Kidney (tissue), 14 donors: Measurements from ENCODE around the gene RERE. TPM values are rescaled to one million over a fixed set of nuclear protein-coding genes. Genes with fewer than 3 reads are reported as not detected.

Experiments
- DNase-seq, 5 donors: peaks; one replicate each; pipeline ENCODE4 v3.0.0-alpha.2; 2013 to 2020
- FAIRE-seq: peaks from 2 replicates; lab custom pipeline; 2012; peaks lifted over from hg19 to GRCh38; lab: Jason Lieb, UNC
- H3K27ac ChIP-seq, 2 donors: one replicate each; pipeline ENCODE4 v1.7.0; 2013; ENCODE audit warnings: low read depth in 2 of 2, low read length in 2 of 2, inconsistent platforms in 1 of 2
- H3K27me3 ChIP-seq: one replicate; pipeline ENCODE4 v1.7.1; 2013; ENCODE audit warnings: low read length, inconsistent platforms; ENCODE audit not compliant: control insufficient read depth, insufficient read depth
- H3K36me3 ChIP-seq, 3 donors: one replicate each; pipeline versions ENCODE4 v1.7.0 to v1.7.1; 2013; ENCODE audit warnings: low read length in 3 of 3, control low read depth in 1 of 3, inconsistent platforms in 1 of 3; ENCODE audit not compliant: insufficient read depth in 3 of 3, control insufficient read depth in 2 of 3
- H3K4me1 ChIP-seq, 3 donors: one replicate each; pipeline versions ENCODE4 v1.7.0 to v1.7.1; 2013; ENCODE audit warnings: low read length in 3 of 3, inconsistent platforms in 1 of 3, low read depth in 1 of 3; ENCODE audit not compliant: control insufficient read depth in 2 of 3, insufficient read depth in 2 of 3
- H3K4me3 ChIP-seq, 3 donors: one replicate each; pipeline versions ENCODE4 v1.7.0 to v1.8.1; 2013; ENCODE audit warnings: low read length in 3 of 3, control low read depth in 1 of 3, inconsistent platforms in 1 of 3
- H3K9ac ChIP-seq, 3 donors: one replicate each; pipeline versions ENCODE4 v1.7.0 to v1.7.1; 2013; ENCODE audit warnings: low read length in 3 of 3, control low read depth in 1 of 3, inconsistent platforms in 1 of 3
- H3K9me3 ChIP-seq, 3 donors: one replicate each; pipeline versions ENCODE4 v1.7.0 to v1.7.1; 2013; ENCODE audit warnings: low read length in 3 of 3, control low read depth in 1 of 3, inconsistent platforms in 1 of 3; ENCODE audit not compliant: control insufficient read depth in 2 of 3, insufficient read depth in 1 of 3
- intact Hi-C: fragments of 100-400 bp; cut with DNase I; formaldehyde crosslinking; loops from one replicate; pipeline ENCODE4 v1.11.1; 2022
- polyA plus RNA-seq: library from polyadenylated mRNA; stranded (reverse); fragments of 350-450 nt; fragmentation: Illumina TruSeq; extraction: RNeasy Lipid Tissue Mini Kit (QIAGEN cat#74804); gene quantifications from one replicate; pipeline ENCODE4 v1.2.3, GENCODE V29; 2014; ENCODE audit warnings: low read depth, low replicate concordance; ENCODE audit not compliant: insufficient read depth
- total RNA-seq: library from RNA; stranded (reverse); fragmentation: NEBNext Ultra II Directional; extraction: Animal tissue kit (Norgen Biotek cat#: 25700); gene quantifications from one replicate; pipeline ENCODE4 v1.2.1, GENCODE V29; 2021
- TF ChIP-seq, protein P1 (sequence below): IDR thresholded peaks from 3 replicates; pipeline ENCODE4 v1.5.1; 2012; ENCODE audit warnings: mild to moderate bottlenecking, moderate library complexity, borderline replicate concordance; ENCODE audit not compliant: insufficient read depth; ENCODE audit errors: extremely low read depth
- donor health status: control.
- donor health status: control.
- donor health status: control.
- donor health status: control.
- donor health status: control.
- donor health status: DM: yes; HTN: yes; CAD: no.
- donor health status: Normal renal cell carcinoma (clear cell type).

The RERE gene
- total and polyA plus RNA-seq, 2 donors from 2014 or later: 37.2 to 176 TPM

GRCh38 chr1:8409106-8409505, 408.3 kb downstream of the RERE start:
- peak in 3 of 5 donors; percentile 66 to 92 (median 92) for DNase-seq
- intact Hi-C loops: no loop called here
- no peak for FAIRE-seq

GRCh38 chr1:8408151-8408839, 409.1 kb downstream of the RERE start:
- peak; percentile 35 for FAIRE-seq
- intact Hi-C loops: no loop called here
- peak overlapping the region in 2 of 3 donors; percentile 40 to 48 for H3K4me3 ChIP-seq

More at GRCh38 chr1:8409106-8409505, 408.3 kb downstream of the RERE start:
- H3K4me3 ChIP-seq: peak overlapping the region in 2 of 3 donors; percentile 45 to 58
- H3K4me1 ChIP-seq: peaks cover 29 to 67% (median 56%) of the 10 kb centered on the region in 3 donors
- peaks cover 0 to 23% (median 3%) of the 10 kb centered on the region in 3 donors for H3K36me3 ChIP-seq
- H3K9me3 ChIP-seq: no peaks in the 10 kb centered on the region
- peak overlapping the region; percentile 91 to 95 for H3K27ac ChIP-seq
- TF ChIP-seq, protein P1, sequence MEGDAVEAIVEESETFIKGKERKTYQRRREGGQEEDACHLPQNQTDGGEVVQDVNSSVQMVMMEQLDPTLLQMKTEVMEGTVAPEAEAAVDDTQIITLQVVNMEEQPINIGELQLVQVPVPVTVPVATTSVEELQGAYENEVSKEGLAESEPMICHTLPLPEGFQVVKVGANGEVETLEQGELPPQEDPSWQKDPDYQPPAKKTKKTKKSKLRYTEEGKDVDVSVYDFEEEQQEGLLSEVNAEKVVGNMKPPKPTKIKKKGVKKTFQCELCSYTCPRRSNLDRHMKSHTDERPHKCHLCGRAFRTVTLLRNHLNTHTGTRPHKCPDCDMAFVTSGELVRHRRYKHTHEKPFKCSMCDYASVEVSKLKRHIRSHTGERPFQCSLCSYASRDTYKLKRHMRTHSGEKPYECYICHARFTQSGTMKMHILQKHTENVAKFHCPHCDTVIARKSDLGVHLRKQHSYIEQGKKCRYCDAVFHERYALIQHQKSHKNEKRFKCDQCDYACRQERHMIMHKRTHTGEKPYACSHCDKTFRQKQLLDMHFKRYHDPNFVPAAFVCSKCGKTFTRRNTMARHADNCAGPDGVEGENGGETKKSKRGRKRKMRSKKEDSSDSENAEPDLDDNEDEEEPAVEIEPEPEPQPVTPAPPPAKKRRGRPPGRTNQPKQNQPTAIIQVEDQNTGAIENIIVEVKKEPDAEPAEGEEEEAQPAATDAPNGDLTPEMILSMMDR: no peak
- H3K27me3 ChIP-seq: no peaks in the 10 kb centered on the region
- H3K9ac ChIP-seq: peak overlapping the region in 2 of 3 donors; percentile 18 to 55

GRCh38 chr1:8407652-8408051, 409.8 kb downstream of the RERE start:
- H3K9me3 ChIP-seq: no peaks in the 10 kb centered on the region
- TF ChIP-seq, protein P1: no peak
- H3K9ac ChIP-seq: peak overlapping the region in 1 of 3 donors; percentile 68
- peak overlapping the region in 2 of 3 donors; percentile 40 to 48 for H3K4me3 ChIP-seq
- DNase-seq (peak in 1 of 5 donors; percentile 57), FAIRE-seq (no peak)
- intact Hi-C loops: no loop called here
- peaks cover 0 to 19% (median 3%) of the 10 kb centered on the region in 3 donors for H3K36me3 ChIP-seq
- peak overlapping the region; percentile 91 to 95 for H3K27ac ChIP-seq
- no peaks in the 10 kb centered on the region for H3K27me3 ChIP-seq
- H3K4me1 ChIP-seq: peaks cover 29 to 63% (median 53%) of the 10 kb centered on the region in 3 donors

More at GRCh38 chr1:8408151-8408839, 409.1 kb downstream of the RERE start:
- Histone ChIP-seq H3K27ac (peak overlapping the region; percentile 91 to 95), H3K9ac (peak overlapping the region; percentile 3 to 68 (median 13)), H3K4me1 (peaks cover 29 to 67% (median 56%) of the 10 kb centered on the region in 3 donors), H3K9me3 (no peaks in the 10 kb centered on the region), H3K36me3 (peaks cover 0 to 23% (median 3%) of the 10 kb centered on the region in 3 donors), H3K27me3 (no peaks in the 10 kb centered on the region)
- DNase-seq: peak; percentile 57 to 94 (median 84)
- TF ChIP-seq, protein P1: no peak
